DMS53 (cell line): ENCODE measurements around the gene GNG7.
"Not testable (repeated sequence)": the region's sequence is repeated elsewhere in the genome, so short reads cannot be mapped to it uniquely, and the experiment has no call there.

Source experiments
- DNase-seq: peaks from one replicate; lab custom pipeline; 2025; lab: John Stamatoyannopoulos, UW

Gene GNG7

DNA sequence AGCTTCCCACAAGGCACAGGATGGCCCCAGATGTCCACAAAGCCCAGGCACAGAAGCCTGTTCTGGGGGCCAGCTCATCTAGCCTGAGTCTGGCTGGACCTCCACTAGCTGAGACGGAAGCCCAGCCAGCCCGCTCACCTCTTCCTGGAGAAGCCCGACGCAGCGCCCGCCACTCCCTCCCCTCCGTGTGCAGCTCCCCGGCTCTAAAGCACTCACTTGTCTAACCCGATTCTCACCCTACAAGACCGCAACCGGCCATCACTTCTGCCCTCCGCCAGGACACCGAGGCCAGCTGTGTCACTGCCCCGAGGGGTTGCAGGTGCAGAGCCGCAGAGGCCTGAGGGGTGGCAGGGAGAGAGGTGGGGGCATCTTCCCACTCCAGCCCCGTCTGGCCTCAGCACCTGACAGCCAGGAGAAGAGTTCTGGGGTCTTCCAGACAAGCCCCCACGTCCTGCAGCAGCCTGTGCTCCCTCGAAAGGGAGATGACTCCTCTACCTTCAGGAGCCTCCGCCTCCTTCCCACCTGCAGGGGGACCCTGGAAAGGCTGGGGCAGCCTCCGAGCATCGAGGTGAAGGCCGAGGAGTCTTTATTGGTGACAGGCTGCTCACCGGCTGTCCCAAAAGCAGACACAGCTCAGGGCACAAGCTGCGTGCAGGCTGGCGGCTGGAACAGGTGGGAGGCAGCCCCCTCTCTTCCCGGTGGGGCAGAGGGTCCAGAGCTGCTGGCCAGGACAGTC lies 24.6 kb upstream of the GNG7 start:
- peak; percentile 39 for DNase-seq

DNA sequence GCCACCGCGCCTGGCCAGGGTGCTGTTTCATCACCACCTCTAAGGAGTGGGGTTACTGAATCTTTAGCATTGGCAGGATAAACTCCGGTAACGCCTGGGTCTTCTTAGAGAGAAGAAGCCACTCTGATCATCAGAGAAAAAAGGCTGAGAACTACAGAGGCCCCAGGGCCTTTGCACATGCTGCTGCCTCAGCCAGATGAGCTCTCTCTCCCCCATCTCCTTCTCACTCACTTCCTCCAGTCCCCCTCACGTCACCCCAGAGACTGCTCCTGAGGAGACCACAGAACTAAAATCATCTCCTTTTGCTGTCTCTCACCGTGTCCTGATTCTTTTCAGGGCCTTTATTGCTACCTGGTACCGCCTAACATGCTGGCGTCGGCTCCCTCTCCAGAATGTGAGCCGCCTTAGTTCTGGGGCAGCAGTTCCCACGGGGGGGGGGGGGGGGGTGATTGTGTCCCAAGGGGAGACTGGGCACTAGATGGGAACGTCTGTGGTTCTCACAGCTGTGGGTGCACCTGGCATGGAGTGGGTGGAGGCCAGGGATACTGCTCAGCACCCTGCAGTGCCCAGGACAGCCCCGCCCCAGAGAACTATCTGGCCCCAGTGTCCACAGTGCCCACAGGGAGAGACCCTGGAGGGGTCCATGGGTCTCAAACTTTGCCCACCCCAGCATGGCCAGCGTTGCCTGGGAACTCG lies 23.8 kb upstream of the GNG7 start:
- no peak for DNase-seq

DNA sequence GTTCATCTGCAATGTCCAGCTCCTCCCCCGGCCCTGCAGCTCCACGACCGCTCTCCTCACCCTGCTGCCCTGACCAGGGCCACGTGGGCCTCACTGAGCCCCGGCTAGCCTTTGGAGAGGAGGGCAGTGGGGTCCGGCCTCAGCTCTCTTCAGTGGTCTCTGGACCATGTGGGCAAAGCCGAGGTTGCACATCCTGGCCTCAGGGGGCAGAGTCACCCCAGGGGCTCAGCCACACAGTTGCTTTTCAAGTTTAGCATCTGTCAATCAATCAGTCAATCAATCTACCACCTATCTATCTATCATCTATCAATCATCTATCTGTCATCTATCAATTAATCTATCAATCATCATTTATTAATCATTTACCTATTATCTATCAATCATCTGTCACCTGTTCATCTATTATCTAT lies 21.7 kb upstream of the GNG7 start:
- DNase-seq, result no peak

DNA sequence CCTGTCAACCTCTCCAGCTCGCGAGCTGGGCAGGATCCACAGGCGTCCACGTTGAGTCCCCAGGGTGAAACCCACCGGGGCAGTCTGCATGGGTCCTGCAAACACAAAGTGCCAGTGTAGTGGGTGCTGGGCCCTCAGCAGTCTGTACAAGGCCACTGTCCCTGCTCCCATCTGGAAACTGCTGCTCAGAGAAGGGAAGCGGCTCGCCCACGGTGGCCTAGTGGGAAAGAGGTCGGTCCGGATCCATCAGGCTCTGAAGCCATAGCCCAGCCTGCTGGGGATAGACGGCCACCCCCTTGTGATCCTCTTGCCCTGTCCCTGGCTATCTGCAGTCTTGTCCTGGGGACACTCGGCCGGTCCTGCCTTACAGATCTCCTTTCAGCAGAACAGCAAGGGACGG lies 21.3 kb upstream of the GNG7 start:
- DNase-seq, result no peak

DNA sequence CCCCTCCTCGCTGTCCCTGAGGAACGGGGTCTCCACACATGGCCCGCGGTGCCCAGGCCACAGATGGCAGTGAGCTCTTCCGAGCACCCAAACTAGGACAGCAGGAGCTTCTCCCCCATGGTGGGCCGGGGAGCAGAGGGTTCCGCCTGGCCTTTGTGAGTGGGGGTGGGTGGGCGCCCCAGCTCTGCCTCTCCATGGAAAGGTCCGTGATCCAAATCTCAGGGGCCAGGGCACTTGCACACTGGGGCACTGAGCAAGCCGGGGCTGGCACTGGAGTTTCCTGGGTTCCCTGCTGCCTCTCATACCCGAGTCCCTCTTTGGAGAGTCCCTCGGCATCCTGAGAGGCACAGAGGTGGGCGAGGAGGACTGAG lies 20.8 kb upstream of the GNG7 start:
- DNase-seq, result no peak

DNA sequence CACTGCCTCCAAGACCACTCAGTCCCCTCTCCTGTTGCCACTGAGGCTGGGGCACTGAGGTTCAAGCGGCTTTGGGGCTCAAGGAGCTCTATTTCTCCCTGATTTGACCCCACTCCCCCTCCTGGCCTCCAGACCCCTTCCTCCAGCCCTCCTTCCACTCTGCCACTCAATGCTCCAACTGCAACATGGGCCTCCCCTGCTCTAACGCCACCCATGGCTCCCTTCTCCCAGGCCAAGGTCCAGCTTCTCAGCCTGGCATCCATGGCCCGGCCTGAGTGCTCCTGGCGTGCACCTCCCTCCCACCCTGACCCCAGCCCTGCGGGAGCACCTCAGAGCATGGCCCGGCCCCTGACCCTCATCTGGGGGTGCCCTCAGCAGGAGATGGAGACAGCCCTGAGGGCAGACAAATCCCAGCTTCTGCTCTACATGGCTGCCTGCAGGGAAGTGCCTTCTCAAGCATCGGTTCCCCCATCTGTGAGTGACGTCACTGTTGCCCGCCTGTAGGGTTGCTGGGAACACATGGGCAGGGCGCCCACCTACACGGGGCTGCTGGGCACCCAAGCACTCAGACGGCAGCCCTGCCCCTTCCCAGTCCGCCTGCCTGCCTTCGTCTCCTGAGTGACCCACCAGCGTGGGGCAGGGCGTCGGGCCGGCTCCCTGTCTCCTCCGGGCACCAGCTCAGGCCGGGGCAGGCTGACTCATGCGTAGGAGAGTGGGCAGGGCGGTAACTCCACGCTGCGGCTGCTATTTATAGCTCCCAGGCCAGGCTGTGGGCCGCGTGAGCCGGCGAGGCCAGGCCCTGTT lies 20.2 kb upstream of the GNG7 start:
- DNase-seq, result peak; percentile 75

DNA sequence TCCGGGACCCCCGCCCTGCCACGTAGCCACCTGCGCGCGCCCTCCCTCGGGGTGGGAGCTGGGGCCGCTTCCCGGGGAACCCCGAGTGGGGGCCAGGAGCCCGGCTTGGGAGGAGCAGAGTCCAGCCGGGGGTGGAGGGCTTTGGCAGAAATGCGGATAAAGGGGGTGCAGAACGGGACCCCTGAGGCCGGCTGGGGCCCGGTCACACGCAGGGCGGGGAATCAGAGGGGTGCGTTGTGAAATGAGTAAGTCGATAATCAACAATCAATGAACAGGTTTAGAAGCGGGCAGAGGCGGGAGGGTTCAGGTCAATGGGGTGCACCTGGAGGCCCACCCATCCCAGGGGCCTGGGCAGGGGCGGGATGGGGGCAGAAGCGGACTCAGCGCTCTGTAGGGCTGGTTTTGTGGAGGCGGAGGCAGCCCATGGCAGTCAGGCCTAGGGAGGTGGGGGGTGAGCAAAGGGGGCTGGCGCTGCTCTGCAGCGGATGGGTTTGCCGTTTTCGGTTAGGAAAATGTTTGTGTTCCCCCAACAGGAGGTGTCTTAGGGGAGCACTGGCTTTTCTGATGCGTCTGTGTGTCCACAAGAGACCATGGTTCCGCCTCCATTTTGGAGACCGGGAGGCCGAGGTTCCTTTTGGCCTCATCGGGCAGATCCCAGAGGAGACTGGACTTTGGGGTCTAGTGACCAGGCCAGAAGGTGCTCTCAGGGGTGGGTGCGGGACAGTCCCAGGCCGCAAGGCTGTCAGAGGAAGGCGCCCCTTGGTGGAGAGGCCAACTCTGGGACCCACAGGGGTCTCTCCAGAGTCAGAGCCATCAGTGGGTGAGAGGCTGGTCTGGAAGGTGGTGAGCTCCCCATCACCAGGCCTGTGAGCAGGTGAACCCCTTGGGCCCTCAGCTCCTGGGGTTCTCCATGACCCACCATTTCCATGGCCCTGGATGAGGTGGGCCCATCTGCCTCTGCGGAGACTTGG lies 19.4 kb upstream of the GNG7 start:
- no peak for DNase-seq

DNA sequence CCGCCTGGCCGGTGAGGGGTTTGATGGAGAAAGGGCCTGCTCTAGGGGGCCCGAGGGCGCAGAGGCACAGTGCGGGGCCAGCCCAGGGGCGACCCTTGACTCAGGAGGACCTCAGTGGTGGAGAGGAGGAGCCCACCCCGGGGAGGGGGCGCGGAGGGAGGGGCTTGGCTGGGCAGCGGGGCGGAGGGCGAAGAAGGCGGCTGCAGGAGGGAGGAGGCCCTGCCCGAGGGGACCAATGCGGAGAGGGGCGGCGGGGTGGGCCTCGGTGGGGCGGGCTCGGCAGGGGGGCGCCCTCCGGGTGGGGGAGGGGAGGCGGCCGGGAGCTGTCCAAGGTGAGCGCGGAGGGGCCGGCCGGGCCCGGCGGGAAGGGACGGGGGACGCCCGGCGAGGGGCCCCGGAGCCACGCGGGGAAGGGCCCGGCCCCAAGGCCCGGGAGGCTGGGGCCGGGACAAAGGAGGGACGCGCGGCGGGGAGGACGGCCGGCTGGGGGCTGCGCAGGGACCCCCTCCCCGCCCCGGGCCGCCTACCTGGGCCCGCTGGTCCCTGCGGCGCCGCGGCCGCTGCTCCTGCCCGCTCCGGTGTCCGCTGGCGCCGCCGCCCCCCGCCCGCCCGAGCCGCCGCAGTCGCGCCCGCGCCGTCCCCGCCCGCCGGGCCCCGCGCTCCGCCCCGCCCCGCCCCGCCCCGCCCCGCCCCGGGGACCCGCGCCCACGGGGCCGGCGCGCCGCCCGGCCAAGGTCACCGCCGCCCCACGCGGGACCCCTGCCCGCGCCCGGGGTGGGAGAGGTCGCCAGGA lies 18.5 kb upstream of the GNG7 start, which contains the start of gene DIRAS1:
Gene DIRAS1, minus strand, starts transcription at position 596 of the 793 bp plus-strand sequence. CDS start 3,566 bp downstream, outside the sequence.
- DNase-seq, result no peak

DNA sequence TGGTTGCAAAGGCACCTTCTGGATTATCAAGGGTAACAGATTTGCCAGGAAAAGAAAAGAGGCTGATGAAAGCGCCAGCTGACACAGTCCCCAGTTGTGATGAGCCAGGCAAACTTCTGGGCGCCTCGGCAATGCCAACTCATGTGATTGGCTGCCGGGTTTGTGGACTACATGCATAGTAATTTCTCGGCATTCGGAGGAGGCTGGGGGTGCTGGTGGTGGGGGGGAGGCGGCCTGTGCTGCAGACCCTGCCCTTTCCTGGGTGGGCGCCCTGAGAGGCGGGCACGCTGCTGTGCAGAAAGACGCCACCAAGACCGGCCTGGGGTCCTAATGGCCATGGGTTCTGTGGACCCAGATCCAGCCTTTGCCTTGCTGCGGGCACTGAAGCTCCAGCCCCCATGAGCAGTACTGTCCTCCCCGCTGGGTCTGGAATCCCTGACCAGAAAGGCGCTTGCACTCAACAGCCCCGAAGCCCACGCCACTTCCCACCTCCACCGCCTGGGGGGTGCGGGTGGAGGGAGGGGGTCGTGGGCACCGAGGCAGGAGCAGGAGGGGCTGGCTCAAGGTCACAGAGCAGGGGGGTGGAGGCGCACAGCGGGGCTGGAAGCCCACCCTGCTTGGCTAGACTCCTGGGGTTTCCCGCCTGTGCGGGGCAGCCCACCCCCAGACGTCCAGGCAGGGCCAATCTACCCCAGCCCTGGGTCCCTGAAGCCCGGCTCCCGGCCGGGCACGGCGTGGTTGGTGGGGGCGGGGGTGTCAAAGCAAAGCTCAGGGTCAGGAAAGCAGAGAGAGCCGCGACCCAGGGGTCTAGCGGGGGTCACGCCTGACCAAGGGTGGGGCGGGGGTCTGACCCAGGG lies 17.7 kb upstream of the GNG7 start:
- DNase-seq, result no peak

DNA sequence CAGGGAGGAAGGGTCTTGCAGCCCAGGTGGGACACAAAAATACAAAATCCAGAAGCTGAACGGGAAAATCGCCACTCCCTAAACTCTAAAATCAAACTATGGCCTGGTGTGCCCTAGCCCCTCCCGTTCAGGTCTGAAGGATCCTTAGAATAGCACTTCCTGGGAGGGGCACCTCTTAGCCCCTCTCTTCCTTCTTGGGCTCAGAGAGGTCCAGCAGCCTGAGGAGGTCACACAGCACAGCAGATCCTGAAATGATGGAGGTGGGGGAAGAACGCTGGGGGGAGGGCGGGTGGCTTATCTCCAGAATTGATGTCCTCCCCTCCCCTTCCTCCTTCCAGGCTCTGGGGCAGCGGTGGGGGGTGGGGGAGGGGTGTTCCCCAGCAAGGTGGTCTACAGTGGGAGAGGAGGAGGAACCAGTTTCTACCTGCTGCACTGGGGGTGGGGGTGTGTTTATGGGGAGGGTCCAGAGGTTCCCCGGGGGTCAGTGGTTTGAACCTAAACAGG lies 16.8 kb upstream of the GNG7 start:
- no peak for DNase-seq

DNA sequence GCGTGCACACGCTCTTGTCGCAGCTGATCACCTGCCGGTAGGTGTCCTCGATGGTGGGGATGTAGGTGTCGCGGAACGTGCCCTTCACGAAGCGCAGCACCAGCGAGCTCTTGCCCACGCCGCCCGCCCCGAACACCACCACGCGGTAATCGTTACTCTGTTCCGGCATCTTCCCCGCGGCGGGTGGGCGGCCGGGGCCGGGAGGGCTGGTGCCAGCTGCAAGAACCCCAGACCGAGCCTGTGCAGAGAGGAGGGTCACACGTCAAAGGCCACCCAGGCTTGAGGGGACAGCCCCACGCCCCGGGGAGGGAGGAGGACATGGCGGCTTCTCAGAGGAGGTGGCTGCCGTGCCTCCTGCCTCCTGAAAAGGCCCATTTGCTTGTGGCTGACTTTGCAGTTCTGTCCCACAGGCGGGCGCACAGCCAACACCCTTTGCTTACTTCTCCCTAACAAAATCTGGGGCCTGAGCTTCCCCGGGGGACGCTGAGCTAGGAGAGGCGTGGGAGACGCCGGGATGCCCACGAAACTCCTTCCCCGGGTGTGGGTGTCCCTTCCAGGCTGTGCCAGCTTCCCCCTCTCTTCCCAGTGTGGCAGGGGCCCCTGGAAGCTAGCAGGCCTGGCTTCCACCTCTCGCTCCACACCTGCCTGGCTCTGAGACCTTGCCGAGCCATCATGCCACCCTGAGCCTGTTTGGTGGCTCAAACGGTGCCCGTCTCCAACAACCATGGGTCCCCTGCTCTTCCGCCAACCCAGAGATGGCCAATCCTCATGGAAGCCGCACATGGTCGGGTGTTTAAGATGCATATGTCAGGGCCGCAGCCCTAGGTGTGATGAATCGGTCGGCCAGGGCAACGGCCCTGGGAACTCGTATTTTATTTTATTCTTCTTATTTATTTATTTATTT lies 15.4 kb upstream of the GNG7 start:
- no peak for DNase-seq

DNA sequence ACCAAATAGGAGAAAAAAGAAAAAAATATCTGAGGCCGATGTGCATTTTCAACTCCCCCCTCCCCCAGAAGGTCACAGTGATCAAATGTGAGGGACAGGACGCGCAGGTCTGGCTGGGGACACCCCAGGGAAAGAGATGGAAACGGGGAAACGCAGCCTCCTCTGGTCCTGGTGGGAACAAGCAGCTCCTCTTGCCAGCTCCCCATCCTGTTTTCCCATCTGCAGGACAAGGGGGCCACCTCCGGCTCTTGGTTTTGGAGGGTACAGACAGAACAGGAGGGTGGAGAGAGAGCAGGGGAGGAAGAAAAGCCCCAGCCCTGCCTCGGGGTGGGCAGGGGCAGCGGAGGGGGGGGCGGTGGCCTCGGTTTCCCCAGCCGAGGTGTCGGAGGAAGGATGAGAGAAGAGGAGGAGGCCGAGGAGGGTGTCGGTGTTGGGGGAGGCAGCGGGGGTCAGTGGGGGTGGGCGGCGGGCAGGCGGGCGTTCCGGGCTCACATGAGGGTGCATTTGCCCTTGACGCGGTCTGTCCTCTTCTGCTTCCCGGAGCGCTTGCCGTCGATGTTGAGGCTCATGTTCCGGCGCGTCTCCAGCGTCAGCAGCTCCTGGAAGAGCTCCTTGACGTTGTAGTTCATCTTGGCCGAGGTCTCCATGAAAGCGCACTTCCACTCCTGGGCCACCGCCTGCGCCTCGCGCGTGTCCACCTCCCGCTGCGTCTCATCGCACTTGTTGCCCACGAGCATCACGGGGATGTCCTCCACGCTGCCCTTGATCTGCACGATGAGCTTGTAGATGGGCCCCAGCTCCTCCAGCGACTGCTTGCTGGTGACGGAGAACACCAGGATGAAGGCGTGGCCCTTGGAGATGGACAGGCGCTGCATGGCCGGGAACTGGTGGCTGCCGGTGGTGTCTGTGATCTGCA lies 14.5 kb upstream of the GNG7 start:
- DNase-seq, result no peak

DNA sequence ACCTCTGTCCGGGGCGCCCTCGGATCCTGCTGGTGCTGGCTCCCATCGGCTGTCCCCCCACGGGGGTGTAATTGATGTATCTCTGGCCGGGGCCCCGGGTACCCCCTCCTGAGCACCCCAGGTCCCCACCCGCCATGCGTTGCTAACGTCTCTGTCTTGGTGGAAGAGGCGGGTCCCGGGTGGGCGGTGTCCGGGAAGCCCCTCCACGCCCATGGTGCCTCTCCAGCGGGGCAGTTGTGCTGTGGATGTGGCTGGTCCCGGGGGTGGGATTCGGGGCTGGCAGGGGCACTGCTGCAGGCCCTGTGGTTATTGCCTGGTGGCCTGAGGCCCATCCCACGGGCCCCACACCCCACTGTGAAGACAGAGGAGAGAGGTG lies 13.8 kb upstream of the GNG7 start:
- no peak for DNase-seq

DNA sequence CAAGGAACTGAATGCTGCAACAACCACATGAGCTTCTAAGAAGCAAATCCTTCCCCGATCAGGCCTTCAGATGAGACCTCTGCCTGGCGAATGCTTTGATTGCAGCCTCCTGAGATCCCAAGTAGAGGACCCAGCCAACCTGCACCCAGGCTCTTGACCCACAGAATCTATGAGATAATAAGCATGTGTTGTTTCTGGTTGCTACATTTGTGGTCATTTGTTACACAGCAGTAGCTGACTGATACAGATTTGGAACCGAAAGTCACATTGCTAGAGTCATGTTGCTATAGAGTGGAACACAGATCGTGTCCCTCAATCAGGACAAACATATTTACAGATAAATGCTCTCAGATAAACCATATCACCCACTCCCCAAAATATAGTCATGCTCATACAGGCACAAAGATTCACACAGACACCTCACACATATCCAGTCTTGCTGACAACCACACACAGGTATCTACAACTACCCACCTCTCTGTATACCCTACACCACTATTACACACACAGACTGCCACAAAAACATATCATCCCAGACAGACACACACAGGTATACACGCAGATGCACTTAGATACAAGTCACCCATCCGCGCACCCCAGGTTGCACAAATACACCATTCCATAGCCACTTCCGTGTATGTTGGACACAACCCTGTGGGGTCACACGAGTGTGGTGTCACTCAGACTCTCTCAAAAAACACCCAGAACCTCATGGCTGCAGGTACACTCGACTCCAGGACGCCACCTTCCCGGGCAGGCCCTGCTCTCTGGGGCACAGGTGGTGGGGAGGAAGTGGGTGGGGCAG lies 13.2 kb upstream of the GNG7 start:
- no peak for DNase-seq

DNA sequence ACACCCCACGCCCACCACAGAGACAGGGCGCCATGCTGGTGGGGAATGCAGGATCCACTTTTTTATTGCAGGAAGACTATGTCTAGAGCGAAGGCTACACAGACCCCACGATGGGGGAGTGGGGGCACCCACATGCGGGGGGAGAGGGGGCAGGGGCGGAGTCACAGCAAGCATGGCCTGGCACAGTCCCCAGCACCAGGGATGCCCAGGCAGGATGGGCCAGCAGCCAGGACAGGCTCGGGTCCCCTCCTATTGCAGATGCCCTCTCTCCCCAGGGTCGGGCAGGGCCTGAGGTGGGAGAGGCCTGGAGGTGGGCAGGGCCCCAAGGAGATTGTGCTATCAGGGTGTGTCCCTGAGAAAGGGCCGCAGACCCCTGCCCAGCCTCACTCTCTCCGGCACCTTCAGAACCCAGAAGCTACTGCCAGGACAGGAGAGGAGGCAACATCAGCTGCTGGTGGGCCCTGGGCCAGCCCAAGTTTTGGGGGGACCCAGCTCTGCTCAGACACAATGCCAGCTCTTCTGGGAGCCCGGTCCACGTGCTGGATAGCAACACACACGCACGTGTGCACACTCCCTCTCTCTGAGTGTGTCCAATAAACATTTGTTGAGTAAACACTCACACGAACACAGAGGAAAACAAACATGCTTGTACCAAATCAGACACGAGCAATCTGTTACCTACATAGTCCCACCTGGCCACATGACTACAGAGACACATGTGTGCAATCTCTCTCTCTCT lies 12.2 kb upstream of the GNG7 start:
- DNase-seq, result no peak

DNA sequence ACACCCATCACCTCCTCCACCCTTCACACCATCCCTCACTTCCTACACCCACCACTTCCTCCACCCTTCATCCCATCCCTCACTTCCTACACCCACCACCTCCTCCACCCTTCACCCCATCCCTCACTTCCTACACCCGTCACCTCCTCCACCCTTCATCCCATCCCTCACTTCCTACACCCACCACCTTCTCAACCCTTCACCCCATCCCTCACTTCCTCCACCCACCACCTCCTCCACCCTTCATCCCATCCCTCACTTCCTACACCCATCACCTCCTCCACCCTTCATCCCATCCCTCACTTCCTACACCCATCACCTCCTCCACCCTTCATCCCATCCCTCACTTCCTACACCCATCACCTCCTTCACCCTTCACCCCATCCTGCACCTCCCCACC lies 11.6 kb upstream of the GNG7 start:
- DNase-seq, result not testable (repeated sequence)
